Measurements from ENCODE around the gene PLA2G2F. TPM values are rescaled to one million over a fixed set of nuclear protein-coding genes. Genes with fewer than 3 reads are reported as not detected.

Gene PLA2G2F
- total and polyA plus RNA-seq, 2 donors (not counting 3 experiments of a cell fraction or from before 2014, with no cell fraction given), result not detected

GRCh38 chr1:20165522-20165951, 26.4 kb downstream of the PLA2G2F start:
- POLR2A ChIA-PET, result no interaction called here
- dilution Hi-C loops (cut with MboI; ENCODE audit: extremely low pct_ligation_motif_present, low sequenced_read_pairs), result no loop called here

GRCh38 chr1:20166051-20166450, 26.9 kb downstream of the PLA2G2F start:
- FAIRE-seq (no peak), DNase-seq (ENCODE audit: low read depth, low spot score) (no peak)
- H3K27me3 ChIP-seq (ENCODE audit: control insufficient read depth in 2 of 2, insufficient read depth in 2 of 2, low read length in 2 of 2), result no peaks in the 10 kb centered on the region
- no peaks in the 10 kb centered on the region for H3K36me3 ChIP-seq (ENCODE audit: control insufficient read depth in 2 of 2, extremely low read depth in 1 of 2, insufficient read depth in 2 of 2, low read length in 2 of 2)
- BruUV-seq (replicated peaks), result no TSS peak
- no peak overlapping the region for H3K4me2 ChIP-seq (ENCODE audit: insufficient read depth, low read length)
- H4K20me1 ChIP-seq (replicated peaks; ENCODE audit: control insufficient read depth, extremely low read depth, insufficient read depth, low read length), result no peaks in the 10 kb centered on the region
- ChIA-PET CTCF (interaction anchor here (0.5 to 7.6 kb wide), 13 partner anchors 9 to 355 kb away, joined by 3 to 65 read pairs (median 5); no protein-coding TSS in a partner anchor), POLR2A (no interaction called here)
- H3K27ac ChIP-seq (ENCODE audit: insufficient read depth, low read depth, low read length), result no peak overlapping the region
- no peaks in the 10 kb centered on the region for H3K4me1 ChIP-seq (ENCODE audit: control insufficient read depth, extremely low read depth, insufficient read depth, low read length)
- no peaks in the 10 kb centered on the region for H3K79me2 ChIP-seq (ENCODE audit: control insufficient read depth, insufficient read depth, low read length)
- no peak overlapping the region for H3K4me3 ChIP-seq (replicated peaks in 1 of 3; ENCODE audit: insufficient read depth in 1 of 3, low read depth in 1 of 3, low read length in 3 of 3)
- TF ChIP-seq MAX (IDR thresholded peaks at IDR 0.05; ENCODE audit: insufficient read depth, insufficient read length) (no peak), EZH2 (IDR thresholded peaks at IDR 0.05; ENCODE audit: borderline replicate concordance, low read depth, low read length, severe bottlenecking) (no peak), GATA2 (IDR thresholded peaks at IDR 0.05; ENCODE audit: insufficient read depth, insufficient read length, low read depth, low read length) (no peak), POLR2A (IDR thresholded peaks at IDR 0.05; ENCODE audit: low read depth, low read length) (no peak), FOS (IDR thresholded peaks at IDR 0.05; ENCODE audit: borderline replicate concordance, insufficient read depth, low read length) (no peak), CTCF (IDR thresholded peaks at IDR 0.05; ENCODE audit: extremely low read depth in 1 of 2, insufficient read depth in 1 of 2, low read depth in 1 of 2, low read length in 2 of 2) (no peak), MYC (IDR thresholded peaks at IDR 0.05; ENCODE audit: low read depth, low read length) (no peak), JUN (IDR thresholded peaks at IDR 0.05; ENCODE audit: borderline replicate concordance, insufficient read depth, insufficient read length, low read depth) (no peak), POLR2AphosphoS5 (IDR thresholded peaks at IDR 0.05; ENCODE audit: insufficient read depth, low read depth, low read length) (no peak)
- H3K9me3 ChIP-seq (replicated peaks; ENCODE audit: control insufficient read depth, insufficient read depth, low read length), result no peaks in the 10 kb centered on the region
- H3K9ac ChIP-seq (replicated peaks; ENCODE audit: extremely low read depth, insufficient read depth, low read length), result no peak overlapping the region
- H2AFZ ChIP-seq (ENCODE audit: low read depth, low read length), result no peak overlapping the region
- dilution Hi-C loops (cut with MboI; ENCODE audit: extremely low pct_ligation_motif_present, low sequenced_read_pairs), result no loop called here
- no peaks in the 10 kb centered on the region for H3K9me1 ChIP-seq (replicated peaks; ENCODE audit: control insufficient read depth, extremely low read depth, insufficient read depth, low read length)
- intact Hi-C loops (cut with micrococcal nuclease), result no loop called here

More at GRCh38 chr1:20165522-20165951, 26.4 kb downstream of the PLA2G2F start:
- intact Hi-C loops (cut with micrococcal nuclease), result loop anchor here (1.0 kb wide), 2 partner anchors 30 to 328 kb away; no protein-coding TSS in a partner anchor
- Histone ChIP-seq H3K9me1 (replicated peaks; ENCODE audit: control insufficient read depth, extremely low read depth, insufficient read depth, low read length) (no peaks in the 10 kb centered on the region), H3K36me3 (ENCODE audit: control insufficient read depth in 2 of 2, extremely low read depth in 1 of 2, insufficient read depth in 2 of 2, low read length in 2 of 2) (no peaks in the 10 kb centered on the region), H4K20me1 (replicated peaks; ENCODE audit: control insufficient read depth, extremely low read depth, insufficient read depth, low read length) (no peaks in the 10 kb centered on the region), H3K27me3 (ENCODE audit: control insufficient read depth in 2 of 2, insufficient read depth in 2 of 2, low read length in 2 of 2) (no peaks in the 10 kb centered on the region), H3K4me3 (replicated peaks in 1 of 3; ENCODE audit: insufficient read depth in 1 of 3, low read depth in 1 of 3, low read length in 3 of 3) (no peak overlapping the region), H3K4me2 (ENCODE audit: insufficient read depth, low read length) (no peak overlapping the region), H3K4me1 (ENCODE audit: control insufficient read depth, extremely low read depth, insufficient read depth, low read length) (no peaks in the 10 kb centered on the region), H2AFZ (ENCODE audit: low read depth, low read length) (no peak overlapping the region), H3K9ac (replicated peaks; ENCODE audit: extremely low read depth, insufficient read depth, low read length) (no peak overlapping the region), H3K79me2 (ENCODE audit: control insufficient read depth, insufficient read depth, low read length) (no peaks in the 10 kb centered on the region), H3K9me3 (replicated peaks; ENCODE audit: control insufficient read depth, insufficient read depth, low read length) (no peaks in the 10 kb centered on the region), H3K27ac (ENCODE audit: insufficient read depth, low read depth, low read length) (no peak overlapping the region)
- CTCF ChIA-PET, result interaction anchor here (0.5 to 7.6 kb wide), 12 partner anchors 9 to 356 kb away, joined by 3 to 65 read pairs (median 5); no protein-coding TSS in a partner anchor
- BruUV-seq (replicated peaks), result no TSS peak
- DNase-seq (ENCODE audit: low read depth, low spot score) (no peak), FAIRE-seq (no peak)
- TF ChIP-seq CTCF (IDR thresholded peaks at IDR 0.05; ENCODE audit: extremely low read depth in 1 of 2, insufficient read depth in 1 of 2, low read depth in 1 of 2, low read length in 2 of 2) (peak in 1 of 2 donors; percentile 11), POLR2AphosphoS5 (IDR thresholded peaks at IDR 0.05; ENCODE audit: insufficient read depth, low read depth, low read length) (no peak)

Measured in endothelial cell of umbilical vein (primary cell).